ENCODE data around the gene GSTA2. TPM values are rescaled to one million over a fixed set of nuclear protein-coding genes. Genes with fewer than 3 reads are reported as not detected.

Gene GSTA2
- total RNA-seq, 1 experiment from 2014 or later: not detected

GRCh38 chr6:52745764-52746201 lies 17.5 kb downstream of the GSTA2 start:
- CTCF ChIA-PET: no interaction called here
- BruUV-seq (replicated peaks): no TSS peak

DNA sequence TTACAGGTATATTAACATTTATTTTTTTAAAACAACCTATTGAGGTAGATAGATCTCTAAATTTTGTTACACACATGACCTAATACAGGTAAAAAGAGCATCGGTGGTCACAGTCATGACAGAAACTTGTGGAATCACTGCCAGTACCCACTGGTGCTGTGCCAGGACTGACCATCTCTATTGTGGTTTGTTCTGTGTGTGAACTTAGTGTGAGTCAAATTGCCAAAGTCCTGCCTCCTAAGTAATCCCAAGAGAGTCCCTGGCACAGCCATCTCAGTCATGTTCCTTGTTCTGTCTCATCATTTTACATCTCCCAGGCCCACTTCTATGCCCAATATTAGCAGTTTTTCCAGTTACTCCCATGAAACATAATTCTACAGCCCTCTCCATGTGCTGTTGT lies 21.4 kb downstream of the GSTA2 start:
- no peak for TF ChIP-seq TCF7L2 (IDR thresholded peaks at IDR 0.05; ENCODE audit: low read depth, low read length)
- TF ChIP-seq CTCF (IDR thresholded peaks at IDR 0.05): no peak
- TF ChIP-seq, protein P1, sequence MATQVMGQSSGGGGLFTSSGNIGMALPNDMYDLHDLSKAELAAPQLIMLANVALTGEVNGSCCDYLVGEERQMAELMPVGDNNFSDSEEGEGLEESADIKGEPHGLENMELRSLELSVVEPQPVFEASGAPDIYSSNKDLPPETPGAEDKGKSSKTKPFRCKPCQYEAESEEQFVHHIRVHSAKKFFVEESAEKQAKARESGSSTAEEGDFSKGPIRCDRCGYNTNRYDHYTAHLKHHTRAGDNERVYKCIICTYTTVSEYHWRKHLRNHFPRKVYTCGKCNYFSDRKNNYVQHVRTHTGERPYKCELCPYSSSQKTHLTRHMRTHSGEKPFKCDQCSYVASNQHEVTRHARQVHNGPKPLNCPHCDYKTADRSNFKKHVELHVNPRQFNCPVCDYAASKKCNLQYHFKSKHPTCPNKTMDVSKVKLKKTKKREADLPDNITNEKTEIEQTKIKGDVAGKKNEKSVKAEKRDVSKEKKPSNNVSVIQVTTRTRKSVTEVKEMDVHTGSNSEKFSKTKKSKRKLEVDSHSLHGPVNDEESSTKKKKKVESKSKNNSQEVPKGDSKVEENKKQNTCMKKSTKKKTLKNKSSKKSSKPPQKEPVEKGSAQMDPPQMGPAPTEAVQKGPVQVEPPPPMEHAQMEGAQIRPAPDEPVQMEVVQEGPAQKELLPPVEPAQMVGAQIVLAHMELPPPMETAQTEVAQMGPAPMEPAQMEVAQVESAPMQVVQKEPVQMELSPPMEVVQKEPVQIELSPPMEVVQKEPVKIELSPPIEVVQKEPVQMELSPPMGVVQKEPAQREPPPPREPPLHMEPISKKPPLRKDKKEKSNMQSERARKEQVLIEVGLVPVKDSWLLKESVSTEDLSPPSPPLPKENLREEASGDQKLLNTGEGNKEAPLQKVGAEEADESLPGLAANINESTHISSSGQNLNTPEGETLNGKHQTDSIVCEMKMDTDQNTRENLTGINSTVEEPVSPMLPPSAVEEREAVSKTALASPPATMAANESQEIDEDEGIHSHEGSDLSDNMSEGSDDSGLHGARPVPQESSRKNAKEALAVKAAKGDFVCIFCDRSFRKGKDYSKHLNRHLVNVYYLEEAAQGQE (IDR thresholded peaks at IDR 0.05; ENCODE audit: insufficient read depth in 1 of 2, low read depth in 2 of 2, low read length in 1 of 2): no peak
- TF ChIP-seq SIN3A (IDR thresholded peaks at IDR 0.05; ENCODE audit: borderline replicate concordance, insufficient read depth, low read depth, low read length): no peak
- TF ChIP-seq POLR2AphosphoS5 (IDR thresholded peaks at IDR 0.05; ENCODE audit: low read depth, low read length): no peak
- no peaks in the 10 kb centered on the region for H3K36me3 ChIP-seq (ENCODE audit: control insufficient read depth, insufficient read depth, low read length)
- H3K27me3 ChIP-seq (ENCODE audit: control insufficient read depth, insufficient read depth, low read length): no peaks in the 10 kb centered on the region; the same call in 1 of the 2 replicates
- in situ Hi-C loops (cut with HindIII; ENCODE audit: low pct_unique_long_range_greater_than_20kb, low sequenced_read_pairs) (no loop called here), intact Hi-C loops (cut with micrococcal nuclease; ENCODE audit: unreplicated experiment) (no loop called here)
- no peak for ATAC-seq
- H3K4me3 ChIP-seq (ENCODE audit: low read depth in 2 of 2, low read length in 2 of 2): no peak overlapping the region
- no peak overlapping the region for H3K27ac ChIP-seq (ENCODE audit: low read length)
- DNase-seq (ENCODE audit: low read depth, low spot score): no peak
- ChIA-PET CTCF (no interaction called here), POLR2A (no interaction called here)
- no peaks in the 10 kb centered on the region for H3K4me1 ChIP-seq (ENCODE audit: control insufficient read depth, insufficient read depth, low read length)
- BruUV-seq (replicated peaks): no TSS peak
- no peaks in the 10 kb centered on the region for H3K9me3 ChIP-seq (ENCODE audit: control insufficient read depth, insufficient read depth, low read depth, low read length)

More at GRCh38 chr6:52745764-52746201, 17.5 kb downstream of the GSTA2 start:
- TF ChIP-seq TCF7L2 (IDR thresholded peaks at IDR 0.05; ENCODE audit: low read depth, low read length): no peak
- no peak for TF ChIP-seq SIN3A (IDR thresholded peaks at IDR 0.05; ENCODE audit: borderline replicate concordance, insufficient read depth, low read depth, low read length)
- TF ChIP-seq POLR2AphosphoS5 (IDR thresholded peaks at IDR 0.05; ENCODE audit: low read depth, low read length): no peak
- TF ChIP-seq, protein P1 (IDR thresholded peaks at IDR 0.05; ENCODE audit: insufficient read depth in 1 of 2, low read depth in 2 of 2, low read length in 1 of 2): no peak
- TF ChIP-seq CTCF (IDR thresholded peaks at IDR 0.05): no peak
- intact Hi-C loops (cut with micrococcal nuclease; ENCODE audit: unreplicated experiment): no loop called here
- POLR2A ChIA-PET: no interaction called here
- H3K9me3 ChIP-seq (ENCODE audit: control insufficient read depth, insufficient read depth, low read depth, low read length): no peaks in the 10 kb centered on the region
- H3K4me3 ChIP-seq (ENCODE audit: low read depth in 2 of 2, low read length in 2 of 2): no peak overlapping the region
- no peaks in the 10 kb centered on the region; the same call in 1 of the 2 replicates for H3K27me3 ChIP-seq (ENCODE audit: control insufficient read depth, insufficient read depth, low read length)
- ATAC-seq (no peak), DNase-seq (ENCODE audit: low read depth, low spot score) (no peak)
- in situ Hi-C loops (cut with HindIII; ENCODE audit: low pct_unique_long_range_greater_than_20kb, low sequenced_read_pairs): no loop called here
- H3K4me1 ChIP-seq (ENCODE audit: control insufficient read depth, insufficient read depth, low read length): no peaks in the 10 kb centered on the region
- no peak overlapping the region for H3K27ac ChIP-seq (ENCODE audit: low read length)
- no peaks in the 10 kb centered on the region for H3K36me3 ChIP-seq (ENCODE audit: control insufficient read depth, insufficient read depth, low read length)
